DND-41 (cell line): ENCODE results near the gene BRF1.

Experiments
- ATAC-seq: fragments of 200-7000 bp; cut with Tn5 transposase; 3 replicates; pipeline ENCODE4 v1.9.1; 2021; ENCODE audit warnings: low read depth; ENCODE audit not compliant: insufficient read depth
- DNase-seq: peaks from one replicate; pipeline ENCODE4 v3.0.0-alpha.2; 2020
- H2AFZ ChIP-seq: 2 replicates; pipeline ENCODE4 v1.6.0; 2012; ENCODE audit warnings: low read depth, low read length
- H3K27ac ChIP-seq: 2 replicates; pipeline ENCODE4 v1.5.1; 2012; ENCODE audit warnings: low read length, inconsistent platforms
- H3K27me3 ChIP-seq: fragments of 200-600 bp; sonication (generic); 2 replicates; pipeline ENCODE4 v1.6.0; 2012; ENCODE audit warnings: low read length, mild to moderate bottlenecking, inconsistent platforms; ENCODE audit not compliant: insufficient read depth, poor library complexity
- H3K36me3 ChIP-seq: 2 replicates; pipeline ENCODE4 v1.5.1; 2012; ENCODE audit warnings: low read length, inconsistent platforms; ENCODE audit not compliant: insufficient read depth
- H3K4me1 ChIP-seq: 2 replicates; pipeline ENCODE4 v1.5.1; 2012; ENCODE audit warnings: mild to moderate bottlenecking, low read length; ENCODE audit not compliant: insufficient read depth
- H3K4me2 ChIP-seq: 2 replicates; pipeline ENCODE4 v1.6.0; 2012; ENCODE audit warnings: mild to moderate bottlenecking, moderate library complexity, low read length, inconsistent platforms; ENCODE audit not compliant: insufficient read depth
- H3K4me3 ChIP-seq, 2 experiments: fragments of 200-600 bp in 1 of 2; shearing (Covaris generic) in 1 of 2; 2 replicates each; pipeline ENCODE4 v1.5.1; 2012 to 2016; ENCODE audit warnings: inconsistent platforms in 2 of 2, low read length in 2 of 2, mild to moderate bottlenecking in 2 of 2, low read depth in 1 of 2, moderate library complexity in 1 of 2
- H3K79me2 ChIP-seq: 2 replicates; pipeline ENCODE4 v1.6.0; 2012; ENCODE audit warnings: low read length, inconsistent platforms; ENCODE audit not compliant: insufficient read depth
- H3K9ac ChIP-seq: 2 replicates; pipeline ENCODE4 v1.6.0; 2012; ENCODE audit warnings: low read depth, mild to moderate bottlenecking, inconsistent platforms, low read length, moderate library complexity
- H3K9me3 ChIP-seq: 2 replicates; pipeline ENCODE4 v1.5.1; 2012; ENCODE audit warnings: low read length, moderate library complexity, mild to moderate bottlenecking, inconsistent platforms; ENCODE audit not compliant: insufficient read depth, severe bottlenecking
- H4K20me1 ChIP-seq: 2 replicates; pipeline ENCODE4 v1.6.0; 2012; ENCODE audit warnings: low read length; ENCODE audit not compliant: insufficient read depth
- EZH2 ChIP-seq: IDR thresholded peaks from 3 replicates; pipeline ENCODE4 v1.6.1; 2012; ENCODE audit warnings: borderline replicate concordance, low read depth, mild to moderate bottlenecking, moderate library complexity, low read length, inconsistent platforms; ENCODE audit not compliant: severe bottlenecking
- TF ChIP-seq, protein P1 (sequence below): IDR thresholded peaks from 2 replicates; pipeline ENCODE4 v1.5.1; 2012; ENCODE audit warnings: borderline replicate concordance, low read length, moderate library complexity, mild to moderate bottlenecking; ENCODE audit not compliant: poor library complexity, severe bottlenecking; ENCODE audit errors: extremely low read depth

BRF1 gene

DNA sequence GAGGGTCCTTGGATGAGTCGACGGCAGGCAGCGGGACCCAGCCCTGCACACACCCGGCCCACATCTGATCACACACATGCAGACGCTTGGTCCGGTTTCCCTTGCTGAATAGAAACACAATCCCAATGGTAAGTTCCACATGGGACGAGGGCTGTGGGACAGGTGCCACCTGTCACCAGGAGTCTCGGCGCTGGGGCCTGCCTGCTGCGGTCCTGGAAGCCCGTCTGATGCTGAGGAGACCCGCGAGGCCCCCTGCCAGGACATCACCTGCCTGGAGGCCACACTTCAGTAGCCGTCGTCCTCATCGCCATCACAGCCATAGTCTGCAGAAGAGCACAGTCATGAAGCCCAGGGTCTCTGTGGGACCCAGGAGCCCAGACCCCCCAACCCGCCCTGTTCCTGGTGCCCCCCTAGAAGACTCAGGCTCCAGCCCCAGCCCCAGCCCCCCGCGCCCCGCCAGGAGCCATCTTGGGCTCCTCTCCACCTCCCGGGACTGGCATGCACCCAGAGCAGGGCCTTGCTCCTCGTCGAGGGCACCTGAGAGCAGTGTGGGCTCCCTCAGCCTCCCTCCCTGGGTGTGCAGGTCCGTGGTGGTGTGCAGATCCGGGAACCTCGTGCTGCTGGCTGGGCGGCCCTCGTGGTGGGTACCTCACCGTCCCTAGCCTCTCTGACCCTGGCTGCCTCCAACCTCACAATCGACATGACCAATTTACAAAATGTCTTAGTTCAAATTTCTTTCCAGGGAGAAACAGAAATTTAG is 90.4 kb downstream of the BRF1 start:
- no peak for TF ChIP-seq EZH2
- Histone ChIP-seq H3K9ac (no peak overlapping the region), H4K20me1 (peaks cover 39% of the 10 kb centered on the region), H3K4me2 (no peak overlapping the region), H3K9me3 (no peaks in the 10 kb centered on the region), H3K79me2 (no peaks in the 10 kb centered on the region), H3K4me3 (no peak overlapping the region), H3K36me3 (peaks cover 54% of the 10 kb centered on the region), H3K27ac (no peak overlapping the region), H3K4me1 (no peaks in the 10 kb centered on the region), H3K27me3 (no peaks in the 10 kb centered on the region), H2AFZ (no peak overlapping the region)
- DNase-seq (no peak), ATAC-seq (no peak)

DNA sequence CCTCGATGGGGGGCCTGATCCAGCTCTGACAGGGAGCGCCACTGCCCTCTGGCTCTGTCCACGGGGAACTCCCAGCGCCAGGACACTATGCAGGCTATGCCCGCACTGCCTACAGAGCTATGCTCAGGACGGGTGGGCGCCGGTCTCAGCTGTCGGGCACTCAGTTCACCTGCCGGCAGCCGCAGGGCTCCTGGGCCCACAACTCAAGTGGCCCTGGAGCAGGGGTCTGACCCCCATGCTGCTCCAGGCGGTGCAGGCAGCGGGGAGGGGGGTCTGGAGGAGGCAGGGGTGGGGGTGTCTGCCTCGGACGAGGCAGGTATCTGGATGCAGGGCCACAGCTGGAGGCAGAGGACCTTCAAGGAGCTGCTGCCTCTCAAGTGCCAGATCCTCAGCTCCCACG is 91.2 kb downstream of the BRF1 start:
- no peak overlapping the region for H3K4me2 ChIP-seq
- no peak overlapping the region for H3K27ac ChIP-seq
- no peak overlapping the region for H2AFZ ChIP-seq
- ATAC-seq (no peak), DNase-seq (no peak)
- H3K9me3 ChIP-seq = no peaks in the 10 kb centered on the region
- TF ChIP-seq EZH2 = no peak
- TF ChIP-seq, protein P1, sequence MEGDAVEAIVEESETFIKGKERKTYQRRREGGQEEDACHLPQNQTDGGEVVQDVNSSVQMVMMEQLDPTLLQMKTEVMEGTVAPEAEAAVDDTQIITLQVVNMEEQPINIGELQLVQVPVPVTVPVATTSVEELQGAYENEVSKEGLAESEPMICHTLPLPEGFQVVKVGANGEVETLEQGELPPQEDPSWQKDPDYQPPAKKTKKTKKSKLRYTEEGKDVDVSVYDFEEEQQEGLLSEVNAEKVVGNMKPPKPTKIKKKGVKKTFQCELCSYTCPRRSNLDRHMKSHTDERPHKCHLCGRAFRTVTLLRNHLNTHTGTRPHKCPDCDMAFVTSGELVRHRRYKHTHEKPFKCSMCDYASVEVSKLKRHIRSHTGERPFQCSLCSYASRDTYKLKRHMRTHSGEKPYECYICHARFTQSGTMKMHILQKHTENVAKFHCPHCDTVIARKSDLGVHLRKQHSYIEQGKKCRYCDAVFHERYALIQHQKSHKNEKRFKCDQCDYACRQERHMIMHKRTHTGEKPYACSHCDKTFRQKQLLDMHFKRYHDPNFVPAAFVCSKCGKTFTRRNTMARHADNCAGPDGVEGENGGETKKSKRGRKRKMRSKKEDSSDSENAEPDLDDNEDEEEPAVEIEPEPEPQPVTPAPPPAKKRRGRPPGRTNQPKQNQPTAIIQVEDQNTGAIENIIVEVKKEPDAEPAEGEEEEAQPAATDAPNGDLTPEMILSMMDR = no peak
- no peaks in the 10 kb centered on the region for H3K27me3 ChIP-seq
- no peak overlapping the region for H3K4me3 ChIP-seq
- H4K20me1 ChIP-seq = peaks cover 37% of the 10 kb centered on the region
- H3K36me3 ChIP-seq = peaks cover 46% of the 10 kb centered on the region
- no peak overlapping the region for H3K9ac ChIP-seq
- H3K4me1 ChIP-seq = no peaks in the 10 kb centered on the region
- no peaks in the 10 kb centered on the region for H3K79me2 ChIP-seq

DNA sequence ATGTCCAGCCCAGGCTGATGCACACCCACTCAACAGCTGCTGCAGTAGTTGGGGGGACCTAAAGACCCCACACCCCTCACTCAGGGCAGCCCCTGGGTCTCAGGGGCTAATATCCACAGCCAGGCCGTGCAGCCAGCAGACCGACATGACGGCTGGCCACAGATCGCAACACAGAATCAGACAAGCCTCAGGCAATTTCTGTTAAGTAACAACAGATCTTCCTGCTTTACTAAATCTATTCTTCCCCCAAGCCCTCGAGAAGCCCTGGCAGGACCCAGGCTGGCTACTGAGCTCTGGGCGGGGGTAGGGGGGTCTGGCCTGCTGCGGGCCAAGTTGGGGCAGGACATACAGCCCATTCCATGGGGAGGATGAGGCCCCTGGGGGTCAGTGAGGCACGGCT is 91.7 kb downstream of the BRF1 start:
- Histone ChIP-seq H3K36me3 (peaks cover 41% of the 10 kb centered on the region), H3K79me2 (no peaks in the 10 kb centered on the region), H3K4me3 (no peak overlapping the region), H3K27me3 (no peaks in the 10 kb centered on the region), H4K20me1 (peaks cover 34% of the 10 kb centered on the region), H2AFZ (no peak overlapping the region), H3K4me1 (no peaks in the 10 kb centered on the region), H3K9me3 (no peaks in the 10 kb centered on the region), H3K9ac (no peak overlapping the region), H3K27ac (no peak overlapping the region), H3K4me2 (no peak overlapping the region)
- DNase-seq (no peak), ATAC-seq (no peak)
- TF ChIP-seq, protein P1 = no peak
- no peak for TF ChIP-seq EZH2

DNA sequence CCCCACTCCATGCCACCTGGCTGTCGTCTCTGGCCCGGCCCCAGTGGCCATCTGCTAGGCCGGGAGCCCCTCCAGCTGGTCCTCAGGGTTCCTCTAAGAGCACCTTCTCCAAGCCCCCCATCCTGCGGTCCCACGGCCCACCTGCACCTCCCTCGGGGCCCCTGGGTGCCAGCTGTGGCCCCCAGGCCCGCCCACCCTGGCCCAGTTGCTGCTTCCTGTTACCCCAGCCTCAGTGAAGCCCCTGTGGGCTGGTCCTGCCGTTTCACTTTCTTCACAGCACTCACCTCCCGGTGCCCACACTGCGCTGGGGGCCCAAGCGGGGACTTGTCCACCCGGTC is 92.1 kb downstream of the BRF1 start:
- Histone ChIP-seq H3K9ac (no peak overlapping the region), H3K27me3 (no peaks in the 10 kb centered on the region), H3K4me3 (no peak overlapping the region), H2AFZ (no peak overlapping the region), H3K4me2 (no peak overlapping the region), H3K4me1 (no peaks in the 10 kb centered on the region), H4K20me1 (peaks cover 30% of the 10 kb centered on the region), H3K9me3 (no peaks in the 10 kb centered on the region), H3K36me3 (peaks cover 37% of the 10 kb centered on the region), H3K27ac (no peak overlapping the region), H3K79me2 (no peaks in the 10 kb centered on the region)
- DNase-seq (no peak), ATAC-seq (no peak)
- TF ChIP-seq EZH2 = no peak
- TF ChIP-seq, protein P1 = no peak
